Bronchial smooth muscle cell (primary cell): Measurements from ENCODE around the gene PATE4. TPM values are rescaled to one million over a fixed set of nuclear protein-coding genes. Genes with fewer than 3 reads are reported as not detected.

Source experiments
- total RNA-seq: library from RNA; depleted of rRNA; stranded (reverse); fragments of >200 nt; gene quantifications from 2 replicates; pipeline ENCODE4 v1.2.1, GENCODE V29; 2014

Gene PATE4
- total RNA-seq, result not detected in 2 replicates

GRCh38 chr11:125833016-125833415, at the start of gene PATE4:
TSS of gene PATE4 (plus strand) at chr11:125833316. CDS start at chr11:125833360, 44 bp downstream.

GRCh38 chr11:125787827-125788226, 45.3 kb upstream of the PATE4 start, which contains the start of gene PATE3:
TSS of gene PATE3 (plus strand) at chr11:125788127. CDS start at chr11:125788152, 25 bp downstream.

GRCh38 chr11:125887373-125888324, 54.5 kb downstream of the PATE4 start, which contains the start of gene HYLS1:
TSS of gene HYLS1 (plus strand) at chr11:125887668. CDS start at chr11:125899369, 11,701 bp downstream.

Other genes starting within 250 kb of the PATE4 start
- 161 and 368 TPM in 2 replicates for gene STT3A, start 240.5 kb upstream of the PATE4 start, total RNA-seq
- 16.2 and 32.0 TPM in 2 replicates for gene CHEK1, start 208.2 kb upstream of the PATE4 start, total RNA-seq
- not detected in 2 replicates for gene ACRV1, start 152.5 kb upstream of the PATE4 start, total RNA-seq
- gene PATE1, start 87.0 kb upstream of the PATE4 start, total RNA-seq, result not detected in 2 replicates
- gene PATE2, start 54.5 kb upstream of the PATE4 start, total RNA-seq, result not detected in 2 replicates
- gene PATE3, start 45.2 kb upstream of the PATE4 start, total RNA-seq, result not detected in 2 replicates
- gene HYLS1, start 54.4 kb downstream of the PATE4 start, total RNA-seq, result 2.7 and 3.8 TPM in 2 replicates
- gene PUS3, start 69.9 kb downstream of the PATE4 start, total RNA-seq, result 11.3 and 12.8 TPM in 2 replicates
- under 0.01 TPM in 1 of 2 replicates, not detected in the other for gene DDX25, start 71.2 kb downstream of the PATE4 start, total RNA-seq
- gene VSIG10L2, start 112.7 kb downstream of the PATE4 start, total RNA-seq, result 0.09 TPM in 1 of 2 replicates, not detected in the other
- gene CDON, start 229.6 kb downstream of the PATE4 start, total RNA-seq, result 4.9 and 31.2 TPM in 2 replicates